ENCODE measurements around the gene RNF6.

- TF ChIP-seq ZNF565 (CRISPR knock-in tag; conservative IDR thresholded peaks at IDR 0.05; ENCODE audit: low read depth) (no peak), BACH2 (CRISPR knock-in tag; IDR thresholded peaks at IDR 0.05; ENCODE audit: borderline replicate concordance) (no peak), TSHZ2 (CRISPR knock-in tag; IDR thresholded peaks at IDR 0.05) (no peak), RARB (CRISPR knock-in tag; IDR thresholded peaks at IDR 0.05) (no peak), GLIS3 (CRISPR knock-in tag; IDR thresholded peaks at IDR 0.05) (no peak), PATZ1 (CRISPR knock-in tag; IDR thresholded peaks at IDR 0.05; ENCODE audit: borderline replicate concordance) (no peak), ZNF70 (CRISPR knock-in tag; IDR thresholded peaks at IDR 0.05) (no peak), ARNTL (CRISPR knock-in tag; IDR thresholded peaks at IDR 0.05; ENCODE audit: borderline replicate concordance, low read depth) (no peak)
Observed at GRCh38 chr13:26219726-26220125, 2.4 kb downstream of the RNF6 start.

Measured in SK-N-SH treated with all-trans-retinoic acid at 6 μM for 48 hours (cell line).